Measurements from ENCODE around the gene GPR85.
"Not testable (repeated sequence)": the region's sequence is repeated elsewhere in the genome, so short reads cannot be mapped to it uniquely, and the experiment has no call there.

The GPR85 gene

DNA sequence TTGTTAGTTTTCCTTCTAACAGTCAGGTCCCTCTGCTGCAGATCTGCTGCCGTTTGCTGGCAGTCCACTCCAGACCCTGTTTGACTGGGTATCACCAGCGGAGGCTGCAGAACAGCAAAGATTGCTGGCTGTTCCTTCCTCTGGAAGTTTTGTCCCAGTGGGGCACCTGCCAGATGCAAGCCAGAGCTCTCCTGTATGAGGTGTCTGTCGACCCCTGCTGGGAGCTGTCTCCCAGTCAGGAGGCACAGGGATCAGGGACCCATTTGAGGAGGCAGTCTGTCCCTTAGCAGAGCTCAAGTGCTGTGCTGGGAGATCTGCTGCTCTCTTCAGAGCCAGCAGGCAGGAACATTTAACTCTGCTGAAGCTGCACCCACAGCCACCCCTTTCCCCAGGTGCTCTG, 32.4 kb downstream of the GPR85 start:
- H3K9me3 Mint-ChIP-seq; ATAC-seq; H3K27ac Mint-ChIP-seq; H3K4me1 Mint-ChIP-seq; H3K4me3 Mint-ChIP-seq; DNase-seq; H3K36me3 Mint-ChIP-seq (ENCODE audit: low read depth): not testable (repeated sequence)
- H3K27me3 Mint-ChIP-seq, result peaks cover 12% of the 10 kb centered on the region

DNA sequence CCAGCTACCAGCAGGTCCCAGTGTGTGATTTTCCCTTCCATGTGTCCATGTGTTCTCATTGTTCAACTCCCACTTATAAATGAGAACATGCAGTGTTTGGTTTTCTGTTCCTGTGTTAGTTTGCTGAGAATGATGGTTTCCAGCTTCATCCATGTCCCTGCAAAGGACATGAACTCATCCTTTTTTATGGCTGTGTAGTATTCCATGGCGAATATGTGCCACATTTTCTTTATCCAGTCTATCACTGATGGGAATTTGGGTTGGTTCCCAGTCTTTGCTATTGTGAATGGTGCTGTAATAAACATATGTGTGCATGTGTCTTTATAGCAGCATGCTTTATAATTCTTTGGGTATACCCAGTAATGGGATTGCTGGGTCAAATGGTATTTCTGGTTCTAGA, 37.4 kb downstream of the GPR85 start:
- H3K4me3 Mint-ChIP-seq; H3K9me3 Mint-ChIP-seq; H3K27ac Mint-ChIP-seq; DNase-seq; ATAC-seq; H3K36me3 Mint-ChIP-seq (ENCODE audit: low read depth); H3K4me1 Mint-ChIP-seq: not testable (repeated sequence)
- peaks cover 10% of the 10 kb centered on the region for H3K27me3 Mint-ChIP-seq

DNA sequence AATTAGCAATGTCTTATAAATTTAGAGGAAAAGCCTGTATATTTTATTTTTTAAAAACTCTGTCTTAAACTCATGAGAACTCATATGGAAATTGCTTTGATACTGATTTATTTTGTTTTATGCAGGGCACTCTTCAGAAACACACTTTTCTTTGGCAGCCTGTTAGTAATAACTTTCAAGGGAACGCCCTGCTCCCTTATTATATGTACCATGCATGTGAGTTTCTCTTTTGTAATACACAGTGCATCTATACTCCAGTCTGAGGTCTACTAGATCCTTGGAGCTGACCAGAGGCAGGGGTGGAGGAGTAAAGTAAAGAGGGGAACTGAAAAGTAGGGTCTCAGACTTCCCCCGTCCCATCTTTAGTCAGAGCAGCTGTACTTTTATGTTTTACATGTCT, 40.2 kb downstream of the GPR85 start:
- ATAC-seq (no peak), DNase-seq (no peak)
- Mint-ChIP-seq H3K27ac (no peak overlapping the region), H3K36me3 (ENCODE audit: low read depth) (no peaks in the 10 kb centered on the region), H3K4me3 (no peak overlapping the region), H3K4me1 (no peaks in the 10 kb centered on the region), H3K9me3 (peaks cover 9% of the 10 kb centered on the region), H3K27me3 (peaks cover 17% of the 10 kb centered on the region)

DNA sequence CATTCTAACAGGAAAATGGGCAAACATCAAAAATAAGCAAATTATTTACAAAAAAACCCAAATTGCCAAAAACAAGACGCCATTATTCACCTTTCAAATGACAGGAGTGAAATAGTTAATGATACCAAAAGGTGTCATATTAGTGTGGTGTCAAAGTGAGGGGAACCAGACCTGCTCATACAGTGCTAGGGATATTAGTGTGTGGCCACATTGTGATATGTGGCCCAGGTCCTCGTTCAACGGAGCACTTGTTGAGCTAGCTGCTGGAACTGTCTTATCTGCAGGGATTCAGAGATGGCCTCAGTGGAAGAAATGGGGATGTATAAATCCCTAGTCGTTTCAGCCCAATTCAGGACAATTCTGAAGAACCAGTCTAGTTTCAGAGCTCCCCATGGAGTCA, 41.2 kb downstream of the GPR85 start:
- Mint-ChIP-seq H3K9me3 (peaks cover 5% of the 10 kb centered on the region), H3K4me1 (no peaks in the 10 kb centered on the region), H3K4me3 (no peak overlapping the region), H3K36me3 (ENCODE audit: low read depth) (no peaks in the 10 kb centered on the region), H3K27me3 (peaks cover 15% of the 10 kb centered on the region), H3K27ac (no peak overlapping the region)
- ATAC-seq (no peak), DNase-seq (no peak)

DNA sequence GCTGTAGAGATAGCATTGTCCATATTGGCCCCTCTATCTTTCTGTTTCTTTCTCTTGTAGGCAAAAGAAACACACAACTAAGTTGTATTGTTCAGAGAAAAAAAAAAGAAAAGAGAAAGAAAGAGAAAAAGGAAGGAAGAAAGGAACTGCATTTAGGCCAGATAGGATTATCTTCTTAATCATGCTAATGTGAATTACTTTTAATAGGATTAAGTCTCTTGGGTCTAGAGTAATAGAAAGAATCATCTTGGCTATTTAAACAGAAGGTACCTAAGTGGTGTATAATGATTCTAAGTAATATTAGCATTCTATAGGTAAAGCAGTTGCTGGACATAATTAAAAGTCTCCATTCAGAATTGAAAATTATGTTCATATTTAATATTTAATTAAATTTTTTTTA, 42.2 kb downstream of the GPR85 start:
- Mint-ChIP-seq H3K36me3 (ENCODE audit: low read depth) (no peaks in the 10 kb centered on the region), H3K27me3 (peaks cover 13% of the 10 kb centered on the region), H3K9me3 (peaks cover 4% of the 10 kb centered on the region), H3K4me1 (no peaks in the 10 kb centered on the region), H3K4me3 (no peak overlapping the region), H3K27ac (no peak overlapping the region)
- DNase-seq, result no peak
- ATAC-seq, result no peak

DNA sequence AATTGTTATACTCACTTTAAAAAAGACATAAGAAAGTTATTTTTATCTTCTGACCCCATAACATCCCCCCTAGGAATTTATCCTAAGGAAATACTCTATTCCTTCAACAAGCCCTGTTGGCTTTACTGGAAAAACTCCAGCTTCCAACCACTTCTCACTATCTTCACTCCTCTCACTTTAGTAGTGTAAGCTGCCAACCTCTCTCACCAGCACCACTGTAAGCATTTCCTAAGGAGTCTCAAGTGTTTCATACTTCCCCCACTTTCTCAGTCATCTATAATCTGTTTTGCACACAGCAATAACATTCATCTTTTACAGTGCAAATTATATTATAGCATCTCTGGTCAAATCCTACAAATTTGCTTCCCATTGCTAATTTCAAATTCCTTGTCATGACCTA, 45.8 kb downstream of the GPR85 start:
- H3K27ac Mint-ChIP-seq, result no peak overlapping the region
- no peak overlapping the region for H3K4me3 Mint-ChIP-seq
- ATAC-seq, result no peak

DNA sequence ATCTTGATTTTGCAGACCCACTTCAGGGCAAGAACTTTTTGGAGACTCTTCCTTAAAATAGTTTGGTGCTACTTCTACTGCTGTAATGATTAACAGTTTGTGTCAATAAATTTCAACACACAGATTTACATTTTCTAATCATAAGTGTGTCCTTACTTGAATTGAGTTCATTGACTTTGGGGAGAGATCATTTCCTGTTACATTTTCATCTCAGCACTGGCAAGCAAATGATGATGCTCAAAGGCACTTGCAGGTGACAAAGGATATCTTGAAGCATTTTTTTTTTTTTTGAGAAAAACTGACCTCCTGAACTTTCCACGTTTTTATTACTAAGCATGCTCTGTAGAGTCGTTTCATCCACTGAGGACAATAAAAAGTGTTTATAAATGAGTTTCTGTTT, 52.7 kb downstream of the GPR85 start:
- peaks cover 13% of the 10 kb centered on the region for H3K27me3 Mint-ChIP-seq
- H3K4me3 Mint-ChIP-seq, result no peak overlapping the region
- DNase-seq (no peak), ATAC-seq (no peak)
- no peaks in the 10 kb centered on the region for H3K9me3 Mint-ChIP-seq
- H3K36me3 Mint-ChIP-seq (ENCODE audit: low read depth), result no peaks in the 10 kb centered on the region
- H3K4me1 Mint-ChIP-seq, result no peaks in the 10 kb centered on the region
- H3K27ac Mint-ChIP-seq, result no peak overlapping the region

More for the DNA sequence above, 45.8 kb downstream of the GPR85 start:
- H3K36me3 Mint-ChIP-seq (ENCODE audit: low read depth), result no peaks in the 10 kb centered on the region
- H3K9me3 Mint-ChIP-seq, result no peaks in the 10 kb centered on the region
- no peak for DNase-seq
- peaks cover 13% of the 10 kb centered on the region for H3K27me3 Mint-ChIP-seq
- H3K4me1 Mint-ChIP-seq, result no peaks in the 10 kb centered on the region

All from activated naive CD8-positive, alpha-beta T cell treated with anti-CD3 and anti-CD28 coated beads, Interleukin-2, amount 50 U/mL, for 24 hours (primary cell).